HG03280 (cell line): Measurements from ENCODE around the gene SLC10A7.
A peak's percentile ranks its signal among the peaks of the same experiment; 100 is the strongest.

Experiments
- ATAC-seq: cut with Tn5 transposase; IDR thresholded peaks from one replicate; pipeline ENCODE4 v1.9.1; 2021; ENCODE audit warnings: mild to moderate bottlenecking, moderate library complexity; ENCODE audit not compliant: unreplicated experiment

SLC10A7 gene

DNA sequence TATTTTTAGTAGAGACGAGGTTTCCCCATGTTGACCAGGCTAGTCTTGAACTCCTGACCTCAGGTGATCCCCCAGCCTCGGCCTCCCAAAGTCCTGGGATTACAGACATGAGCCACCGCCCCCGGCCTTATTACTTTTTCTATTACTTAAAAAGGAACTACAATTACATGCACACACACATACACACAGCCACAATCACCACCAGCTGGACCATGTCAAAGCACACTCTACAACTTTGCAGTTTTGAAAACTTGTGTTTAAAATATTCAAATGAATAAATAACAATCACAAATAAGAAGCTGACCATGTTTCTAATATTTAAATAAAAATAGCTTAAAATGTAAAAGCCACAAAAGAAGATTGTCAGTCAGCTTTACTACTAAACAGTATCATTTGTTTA is 23.4 kb downstream of the SLC10A7 start:
- ATAC-seq, result no peak

- no peak for ATAC-seq
Observed at GRCh38 chr4:146495269-146495668, 26.5 kb downstream of the SLC10A7 start.

- ATAC-seq, result no peak
Observed at GRCh38 chr4:146494143-146494542, 27.6 kb downstream of the SLC10A7 start.

GRCh38 chr4:146490106-146490505 is 31.6 kb downstream of the SLC10A7 start:
- ATAC-seq, result no peak

DNA sequence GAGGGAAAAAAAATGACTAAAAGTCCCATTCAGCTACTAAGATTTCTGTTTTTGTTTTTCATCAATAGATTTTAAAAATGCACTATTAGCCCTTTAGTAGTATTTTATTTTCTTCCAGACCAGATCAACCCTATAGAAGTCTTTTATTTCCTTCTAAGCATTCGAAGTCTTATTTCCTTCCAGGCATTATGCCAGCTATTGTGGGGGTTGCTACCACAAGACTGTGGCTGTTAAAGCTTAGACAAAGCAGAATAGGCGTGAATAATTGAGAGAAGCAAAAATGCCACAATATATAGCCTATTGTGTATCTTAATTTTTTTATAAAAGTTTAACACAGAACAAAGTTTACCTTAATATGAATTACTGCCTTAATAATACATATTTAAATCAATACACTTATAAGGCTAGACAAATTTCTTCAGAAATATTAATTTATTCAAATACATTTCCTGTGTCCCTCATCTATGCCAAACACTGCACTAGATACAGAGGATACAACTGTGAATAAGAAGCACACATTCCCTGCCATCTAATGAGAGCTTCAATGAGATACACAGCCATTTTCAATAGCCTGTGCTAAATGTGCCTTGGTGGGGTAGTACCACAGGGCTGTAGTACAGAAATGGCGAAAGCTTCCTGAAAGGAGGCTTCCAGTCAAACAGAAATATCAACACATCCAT is 33.1 kb downstream of the SLC10A7 start:
- ATAC-seq, result no peak

DNA sequence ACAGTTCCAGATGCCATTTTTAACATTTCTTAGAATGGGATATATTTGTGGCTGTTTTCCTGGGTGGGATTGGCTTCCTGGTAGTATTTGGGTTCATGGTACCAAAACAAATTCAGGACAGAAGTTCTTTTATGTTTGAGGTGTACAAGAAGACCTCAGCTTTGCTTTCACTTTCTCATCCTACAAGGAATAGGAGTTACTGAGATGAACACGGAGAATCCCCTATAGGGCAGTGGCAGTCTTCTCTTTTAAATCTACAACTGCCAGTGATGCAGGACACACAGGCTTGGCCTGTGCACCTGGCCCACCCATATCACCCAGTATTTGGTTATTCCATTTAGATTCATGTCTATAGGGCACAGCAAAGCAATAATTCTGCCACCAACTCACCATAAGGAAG is 35.2 kb downstream of the SLC10A7 start:
- no peak for ATAC-seq

GRCh38 chr4:146485968-146486367 is 35.8 kb downstream of the SLC10A7 start:
- ATAC-seq, result no peak

DNA sequence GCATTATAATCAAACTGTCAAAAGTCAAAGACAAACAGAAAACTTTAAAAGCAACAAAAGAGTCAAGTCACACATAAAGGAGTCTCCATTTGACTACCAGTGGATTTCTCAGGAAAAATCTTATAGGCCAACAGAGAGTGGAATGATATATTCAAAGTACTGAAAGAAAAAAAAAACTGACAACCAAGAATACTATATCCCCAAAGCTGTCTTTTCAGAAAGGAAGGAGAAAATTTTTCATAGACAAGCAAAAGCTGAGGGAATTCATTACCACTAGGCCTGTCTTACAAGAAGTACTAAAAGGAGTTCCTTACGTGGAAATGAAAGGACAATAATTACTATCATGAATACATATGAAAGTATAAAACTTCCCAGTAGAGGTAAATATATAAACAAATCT is 39.0 kb downstream of the SLC10A7 start:
- no peak for ATAC-seq

DNA sequence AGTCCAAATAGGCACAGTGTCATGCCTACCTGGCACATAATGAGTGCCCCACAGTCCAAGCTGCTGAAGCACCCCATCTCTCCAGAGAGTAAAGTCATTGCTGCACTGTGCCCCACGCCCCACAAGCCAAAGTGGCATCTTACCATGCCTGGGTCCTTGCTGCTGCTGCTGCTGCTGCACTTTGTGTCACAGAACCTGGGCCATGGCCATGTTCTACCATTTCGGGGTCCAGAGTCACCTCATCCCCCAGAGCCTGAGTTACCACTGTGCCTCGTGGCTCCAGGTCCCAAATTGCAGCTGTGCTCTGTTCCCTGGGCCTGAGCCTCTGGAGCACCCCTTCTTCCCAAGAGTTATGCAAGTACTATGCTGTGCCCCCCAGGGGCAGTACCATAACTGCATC is 40.5 kb downstream of the SLC10A7 start:
- no peak for ATAC-seq

GRCh38 chr4:146478009-146478408 is 43.7 kb downstream of the SLC10A7 start:
- no peak for ATAC-seq

- no peak for ATAC-seq
Observed at GRCh38 chr4:146477054-146477453, 44.7 kb downstream of the SLC10A7 start.

GRCh38 chr4:146472404-146472803 is 49.3 kb downstream of the SLC10A7 start:
- no peak for ATAC-seq

DNA sequence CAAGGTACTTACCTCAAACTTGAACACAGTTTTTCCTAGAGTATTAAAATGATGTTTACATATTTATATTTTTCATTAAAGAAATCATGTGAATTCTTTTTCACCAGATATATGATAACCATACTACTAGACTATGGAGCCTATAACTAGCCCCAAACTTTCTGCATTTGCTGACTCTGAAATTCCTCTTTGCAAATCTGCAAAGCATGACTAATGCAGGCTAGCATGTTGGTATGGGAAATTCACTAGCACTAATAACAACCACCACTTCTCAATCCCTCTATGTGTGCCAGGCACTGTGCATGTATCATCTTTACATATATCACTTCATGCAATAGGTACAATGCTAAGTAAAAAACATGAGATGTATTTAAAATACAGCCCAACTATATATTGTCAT is 51.1 kb downstream of the SLC10A7 start:
- no peak for ATAC-seq

- no peak for ATAC-seq
Observed at GRCh38 chr4:146469022-146469421, 52.7 kb downstream of the SLC10A7 start.

DNA sequence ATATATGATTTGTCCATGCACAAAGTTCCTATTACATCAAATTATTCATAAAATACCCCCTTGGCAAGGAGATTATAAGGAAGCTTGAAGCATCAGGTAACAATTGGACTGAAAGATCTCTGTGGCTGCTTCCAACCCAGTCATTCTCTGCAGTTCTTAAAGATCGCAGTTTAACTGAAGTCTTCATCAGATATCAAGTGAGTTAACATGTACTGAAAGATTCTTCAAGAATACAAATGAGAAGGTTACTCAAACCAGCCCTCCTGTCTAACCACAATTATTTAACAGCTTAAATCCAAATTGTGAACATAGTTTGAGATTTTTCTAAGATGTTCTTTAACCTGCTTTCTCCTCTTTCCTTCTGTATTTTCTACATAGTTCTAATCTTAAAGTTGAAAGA is 56.1 kb downstream of the SLC10A7 start:
- no peak for ATAC-seq

DNA sequence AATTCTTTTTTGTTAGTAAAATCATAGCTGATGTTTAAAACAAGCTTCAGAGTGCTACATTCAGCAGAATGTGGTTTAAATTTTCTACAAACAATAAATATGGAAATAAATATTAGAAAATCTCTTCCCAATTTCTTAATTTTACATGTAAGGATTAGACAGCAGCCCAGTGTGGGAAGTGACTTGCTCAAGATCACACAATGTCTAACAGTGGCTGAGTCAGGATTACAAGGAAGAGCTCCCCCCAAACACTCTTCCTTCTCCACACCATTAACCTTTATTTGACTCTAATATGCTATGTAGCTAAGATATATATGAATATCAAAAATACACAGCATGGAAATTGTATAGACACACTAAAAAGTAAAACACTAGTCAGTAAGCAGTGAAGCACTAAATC is 59.5 kb downstream of the SLC10A7 start:
- no peak for ATAC-seq

DNA sequence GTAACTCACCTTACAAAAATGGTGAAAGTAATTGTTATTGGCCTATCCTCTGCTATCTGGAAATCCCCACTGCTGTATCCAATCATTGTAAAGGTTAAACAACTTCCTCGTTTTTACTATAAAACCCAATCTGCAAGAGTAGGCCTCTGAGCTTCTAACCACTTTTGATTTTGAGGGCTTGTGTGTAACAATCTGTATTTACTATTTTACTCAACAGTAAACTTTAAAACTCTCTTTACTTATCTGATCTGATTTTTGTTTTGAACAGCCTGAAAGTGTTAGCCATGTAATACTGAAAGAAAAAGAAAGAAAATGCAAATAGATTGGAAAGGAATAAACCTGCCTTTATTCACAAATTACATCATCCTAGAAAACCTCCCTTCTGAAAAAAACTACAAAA is 63.1 kb downstream of the SLC10A7 start:
- ATAC-seq, result peak; percentile 71

- no peak for ATAC-seq
Observed at GRCh38 chr4:146456681-146457080, 65.1 kb downstream of the SLC10A7 start.

DNA sequence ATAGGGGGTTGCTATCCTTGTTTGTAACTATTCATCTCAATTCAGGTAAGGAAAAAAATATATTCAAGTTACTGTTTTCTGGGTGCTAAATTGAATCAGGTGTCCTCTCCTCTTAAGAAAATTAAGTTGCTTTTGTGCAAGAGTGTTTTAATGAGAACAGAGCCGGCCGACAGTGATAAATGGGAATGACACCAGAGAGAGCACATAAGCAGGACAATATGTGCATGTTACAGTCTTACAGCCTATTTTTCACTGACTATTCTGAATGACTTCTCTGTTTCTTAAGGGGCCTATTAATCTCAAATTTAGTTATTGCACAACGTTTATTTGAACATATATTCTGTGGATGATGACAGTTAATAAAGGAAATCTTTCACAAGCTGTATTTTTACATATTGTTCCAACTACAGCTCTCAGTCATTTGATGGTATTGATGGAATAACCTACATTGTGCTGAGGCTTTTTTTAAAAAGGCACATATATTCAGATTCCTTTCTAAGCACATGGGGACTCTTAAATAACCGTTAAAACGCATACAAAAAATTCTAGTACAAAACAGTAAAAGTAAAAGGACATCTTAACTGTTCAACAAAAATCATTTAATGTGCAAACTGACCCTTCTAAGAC is 68.4 kb downstream of the SLC10A7 start:
- no peak for ATAC-seq

GRCh38 chr4:146450524-146450923 is 71.2 kb downstream of the SLC10A7 start:
- peak; percentile 80 for ATAC-seq

- no peak for ATAC-seq
Observed at GRCh38 chr4:146446555-146446954, 75.2 kb downstream of the SLC10A7 start.

DNA sequence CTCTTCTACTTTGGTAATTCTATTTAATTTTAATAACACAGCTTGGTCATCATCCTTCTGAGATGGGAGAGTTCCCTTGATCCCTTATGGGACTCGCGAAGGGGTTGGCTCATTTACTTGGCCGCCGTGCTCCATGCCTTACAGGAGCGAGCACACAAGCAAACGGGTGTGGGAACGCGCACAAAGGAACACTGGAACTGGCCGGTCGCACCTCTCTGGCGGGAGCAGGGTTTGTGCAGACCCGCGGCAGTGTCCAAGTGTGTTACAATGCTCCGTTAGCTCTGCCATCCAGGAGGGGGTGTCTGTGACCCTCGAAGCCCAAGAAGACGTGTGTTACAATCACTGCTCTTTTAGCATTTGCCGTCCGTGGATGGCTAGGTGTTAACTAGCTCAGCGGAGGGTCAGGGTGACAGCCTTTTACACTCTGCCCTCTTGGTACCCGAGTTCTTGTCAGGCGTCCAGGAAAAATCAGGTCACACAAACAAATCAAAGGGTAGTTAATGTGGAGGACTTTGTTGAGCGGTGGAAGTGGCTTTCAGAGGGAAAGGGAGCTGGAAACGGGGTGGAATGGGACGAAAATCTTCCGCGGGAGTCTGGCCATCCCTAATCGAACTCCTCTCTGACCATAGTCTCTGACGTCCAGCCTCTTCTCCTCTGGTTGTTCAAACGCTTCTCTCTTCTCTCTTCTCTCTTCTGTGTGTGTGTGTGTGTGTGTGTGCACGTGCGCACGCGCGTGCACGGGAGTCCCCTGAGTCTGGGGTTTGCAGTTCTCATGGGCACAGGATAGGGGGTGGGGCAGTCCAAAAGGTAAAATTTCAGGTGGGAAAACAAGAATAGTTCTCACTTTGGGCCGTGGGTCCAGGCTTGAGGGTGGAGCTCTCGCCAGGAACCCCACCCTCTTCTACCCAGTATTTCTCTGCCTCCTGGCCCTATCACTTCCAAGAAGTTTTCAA is 76.3 kb downstream of the SLC10A7 start:
- no peak for ATAC-seq
